Suprapubic skin (tissue), 4 donors: ENCODE data around the gene CDYL2. TPM values are rescaled to one million over a fixed set of nuclear protein-coding genes. Genes with fewer than 3 reads are reported as not detected.
"Not testable (repeated sequence)": the region's sequence is repeated elsewhere in the genome, so short reads cannot be mapped to it uniquely, and the experiment has no call there.

Experiments used
- DNase-seq, 2 donors: peaks; one replicate each; pipeline ENCODE4 v3.0.0-alpha.2; 2019; ENCODE audit warnings: low spot score in 2 of 2
- H3K27ac ChIP-seq: fragments of 200-600 bp; sonication (generic); one replicate; pipeline ENCODE4 v1.5.1; 2019
- H3K27me3 ChIP-seq: fragments of 200-600 bp; sonication (generic); one replicate; pipeline ENCODE4 v1.5.1; 2019
- H3K36me3 ChIP-seq: fragments of 200-600 bp; sonication (generic); one replicate; pipeline ENCODE4 v1.5.1; 2019
- H3K4me1 ChIP-seq: fragments of 200-600 bp; sonication (generic); one replicate; pipeline ENCODE4 v1.5.1; 2019
- H3K4me3 ChIP-seq: fragments of 200-600 bp; sonication (generic); one replicate; pipeline ENCODE4 v1.5.1; 2019; ENCODE audit warnings: mild to moderate bottlenecking
- H3K9me3 ChIP-seq: fragments of 200-600 bp; sonication (generic); one replicate; pipeline ENCODE4 v1.5.1; 2019
- EP300 ChIP-seq: sonication (generic); formaldehyde crosslinking; IDR thresholded peaks from one replicate; pipeline ENCODE4 v1.6.1; 2017; ENCODE audit warnings: antibody characterized with exemption
- POLR2A ChIP-seq, 2 donors: fragments of 450-650 bp; IDR thresholded peaks; one replicate each; pipeline ENCODE4 v1.6.1; 2017; ENCODE audit warnings: antibody characterized with exemption in 2 of 2, mild to moderate bottlenecking in 2 of 2, moderate library complexity in 2 of 2
- POLR2AphosphoS5 ChIP-seq, 3 donors: sonication (generic); formaldehyde crosslinking; IDR thresholded peaks; one replicate each; pipeline ENCODE4 v1.6.1; 2017; ENCODE audit warnings: antibody characterized with exemption in 3 of 3
- WGBS: methylation state at CpG from one replicate; pipeline ENCODE4 v1.1.5; 2018; 5-methylcytosine and 5-hydroxymethylcytosine counted together
- total RNA-seq, 4 donors: library from RNA; depleted of rRNA; stranded (reverse); fragments of >200 nt; gene quantifications; one replicate each; pipeline ENCODE4 v1.1.0, GENCODE V29; 2016
- TF ChIP-seq, protein P1 (sequence below), 2 donors: fragments of 200-600 bp in 1 of 2; fragments of 450-650 bp in 1 of 2; sonication (generic) in 1 of 2; IDR thresholded peaks; one replicate each; pipeline ENCODE4 v1.5.1; 2016 to 2019; ENCODE audit warnings: antibody characterized with exemption in 2 of 2, mild to moderate bottlenecking in 1 of 2, moderate library complexity in 1 of 2

The CDYL2 gene
- total RNA-seq, 4 donors from 2014 or later = 2.8 to 8.2 (median 3.9) TPM

DNA sequence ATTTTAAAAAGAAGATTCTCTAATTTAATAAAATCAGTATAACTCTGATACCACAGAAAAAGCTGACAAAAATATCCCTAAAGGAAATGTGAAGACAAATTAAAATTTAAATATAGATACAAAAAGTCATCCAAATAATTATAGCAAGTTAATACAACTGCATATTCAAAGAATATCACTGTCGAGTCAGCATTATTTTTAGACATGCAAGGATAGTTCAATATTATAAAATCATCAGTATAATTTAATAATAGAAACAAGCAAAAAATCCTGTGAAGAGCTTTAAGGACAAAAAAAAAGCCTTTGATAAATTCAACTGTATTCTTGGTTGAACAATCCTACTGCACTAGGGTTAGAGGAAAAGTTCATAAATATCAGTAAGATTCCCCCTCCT lies 21.0 kb upstream of the CDYL2 start:
- Histone ChIP-seq H3K4me3 (no peak overlapping the region), H3K27me3 (peaks cover 2% of the 10 kb centered on the region), H3K36me3 (no peaks in the 10 kb centered on the region), H3K9me3 (no peaks in the 10 kb centered on the region), H3K27ac (no peak overlapping the region), H3K4me1 (no peaks in the 10 kb centered on the region)
- 93% methylated on average over 1 of the region's 1 CpG for WGBS
- DNase-seq = no peak
- no peak for TF ChIP-seq POLR2AphosphoS5 (IDR thresholded peaks at IDR 0.05)
- no peak for TF ChIP-seq POLR2A (IDR thresholded peaks at IDR 0.05)
- no peak for TF ChIP-seq EP300
- TF ChIP-seq, protein P1, sequence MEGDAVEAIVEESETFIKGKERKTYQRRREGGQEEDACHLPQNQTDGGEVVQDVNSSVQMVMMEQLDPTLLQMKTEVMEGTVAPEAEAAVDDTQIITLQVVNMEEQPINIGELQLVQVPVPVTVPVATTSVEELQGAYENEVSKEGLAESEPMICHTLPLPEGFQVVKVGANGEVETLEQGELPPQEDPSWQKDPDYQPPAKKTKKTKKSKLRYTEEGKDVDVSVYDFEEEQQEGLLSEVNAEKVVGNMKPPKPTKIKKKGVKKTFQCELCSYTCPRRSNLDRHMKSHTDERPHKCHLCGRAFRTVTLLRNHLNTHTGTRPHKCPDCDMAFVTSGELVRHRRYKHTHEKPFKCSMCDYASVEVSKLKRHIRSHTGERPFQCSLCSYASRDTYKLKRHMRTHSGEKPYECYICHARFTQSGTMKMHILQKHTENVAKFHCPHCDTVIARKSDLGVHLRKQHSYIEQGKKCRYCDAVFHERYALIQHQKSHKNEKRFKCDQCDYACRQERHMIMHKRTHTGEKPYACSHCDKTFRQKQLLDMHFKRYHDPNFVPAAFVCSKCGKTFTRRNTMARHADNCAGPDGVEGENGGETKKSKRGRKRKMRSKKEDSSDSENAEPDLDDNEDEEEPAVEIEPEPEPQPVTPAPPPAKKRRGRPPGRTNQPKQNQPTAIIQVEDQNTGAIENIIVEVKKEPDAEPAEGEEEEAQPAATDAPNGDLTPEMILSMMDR (IDR thresholded peaks at IDR 0.05) = no peak

DNA sequence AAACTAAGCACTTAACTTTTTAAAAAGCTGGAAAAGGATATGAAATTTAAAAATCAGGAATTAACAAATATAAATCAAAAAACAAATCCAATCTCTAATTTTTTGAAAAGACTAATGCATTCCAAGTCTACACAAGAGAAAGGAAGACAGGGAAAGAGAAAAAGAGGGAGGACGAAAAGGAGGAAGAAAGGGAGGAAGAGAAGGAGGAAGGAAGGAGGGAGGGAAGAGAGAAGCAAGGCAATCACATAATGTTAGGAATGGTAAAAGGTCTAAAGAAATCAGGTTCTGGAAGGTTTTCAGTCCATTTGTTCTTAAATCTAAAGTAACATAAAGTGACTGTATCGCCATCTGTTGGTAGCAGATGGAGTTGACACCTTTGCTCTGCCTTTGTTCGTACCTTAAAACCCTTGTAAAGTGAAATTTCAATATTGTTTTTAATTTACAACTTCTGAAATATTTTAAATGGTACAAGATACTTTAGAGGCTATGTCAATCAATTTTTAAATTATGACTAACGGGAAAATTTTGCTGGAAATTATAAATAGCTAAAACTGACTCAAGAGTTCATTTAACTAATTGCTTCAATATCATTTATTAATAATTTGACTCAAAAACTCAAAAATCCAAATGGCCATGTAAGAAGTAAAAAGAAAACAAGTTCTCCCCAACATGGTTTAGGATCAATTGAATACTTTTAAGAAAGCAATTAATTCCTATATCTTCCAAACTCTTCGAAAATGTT lies 20.4 kb upstream of the CDYL2 start:
- 26% methylated on average over 5 of the region's 5 CpGs for WGBS
- no peak overlapping the region for H3K4me3 ChIP-seq
- H3K27ac ChIP-seq = no peak overlapping the region
- DNase-seq = no peak
- H3K4me1 ChIP-seq = no peaks in the 10 kb centered on the region
- no peaks in the 10 kb centered on the region for H3K36me3 ChIP-seq
- TF ChIP-seq POLR2A (IDR thresholded peaks at IDR 0.05) (no peak), POLR2AphosphoS5 (IDR thresholded peaks at IDR 0.05) (no peak), EP300 (no peak)
- TF ChIP-seq, protein P1 (IDR thresholded peaks at IDR 0.05) = peak; percentile 37 to 78
- peaks cover 2% of the 10 kb centered on the region for H3K27me3 ChIP-seq
- no peaks in the 10 kb centered on the region for H3K9me3 ChIP-seq

DNA sequence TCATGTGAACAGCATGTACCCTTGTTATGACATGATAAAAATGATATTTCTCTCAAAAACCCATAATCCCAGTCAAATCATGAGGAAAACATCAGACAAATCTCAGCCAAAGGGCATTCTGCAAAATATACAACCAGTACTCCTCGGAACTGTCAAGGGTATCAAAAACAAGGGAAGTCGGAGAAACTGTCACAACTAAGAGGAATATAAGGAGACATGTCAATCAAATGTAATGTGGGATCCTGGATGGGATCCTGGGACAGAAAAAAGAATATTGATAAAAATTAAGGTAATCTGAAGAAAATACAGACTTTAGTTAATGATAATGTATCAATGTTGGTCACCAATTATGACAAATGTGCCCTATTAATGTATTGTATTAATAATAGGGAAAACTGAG lies 15.6 kb upstream of the CDYL2 start:
- WGBS = 69% methylated on average over 2 of the region's 2 CpGs
- DNase-seq = no peak
- TF ChIP-seq, protein P1 (IDR thresholded peaks at IDR 0.05) = no peak
- no peak for TF ChIP-seq POLR2AphosphoS5 (IDR thresholded peaks at IDR 0.05)
- no peak for TF ChIP-seq POLR2A (IDR thresholded peaks at IDR 0.05)
- TF ChIP-seq EP300 = no peak

DNA sequence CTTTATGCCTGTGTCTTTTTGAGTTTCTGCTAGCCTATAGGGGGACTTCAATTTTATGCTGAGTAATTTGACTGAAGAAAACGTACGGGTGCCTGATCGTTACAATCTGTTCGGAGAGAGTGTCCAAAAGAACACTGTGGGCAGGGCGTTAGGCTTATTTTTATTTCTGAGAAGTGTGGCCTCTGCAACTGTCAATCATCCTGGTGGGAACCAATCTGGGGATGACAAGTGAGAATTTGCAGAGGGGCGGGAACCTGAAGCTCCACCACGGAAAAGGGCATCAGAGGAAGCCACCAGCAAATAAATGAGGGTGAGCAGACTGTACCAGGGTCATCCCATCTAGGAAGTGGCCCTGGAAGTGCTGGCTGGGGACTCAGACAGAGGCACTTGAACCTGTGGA lies 12.0 kb upstream of the CDYL2 start:
- Histone ChIP-seq H3K27me3 (peaks cover 7% of the 10 kb centered on the region), H3K4me1 (no peaks in the 10 kb centered on the region), H3K27ac (no peak overlapping the region), H3K36me3 (no peaks in the 10 kb centered on the region), H3K4me3 (no peak overlapping the region), H3K9me3 (no peaks in the 10 kb centered on the region)
- no peak for DNase-seq
- WGBS = 70% methylated on average over 7 of the region's 7 CpGs
- TF ChIP-seq POLR2AphosphoS5 (IDR thresholded peaks at IDR 0.05) (no peak), POLR2A (IDR thresholded peaks at IDR 0.05) (no peak), EP300 (no peak)
- TF ChIP-seq, protein P1 (IDR thresholded peaks at IDR 0.05) = no peak

More for the DNA sequence above, 15.6 kb upstream of the CDYL2 start:
- peaks cover 7% of the 10 kb centered on the region for H3K27me3 ChIP-seq
- H3K4me3 ChIP-seq = no peak overlapping the region
- H3K4me1 ChIP-seq = no peaks in the 10 kb centered on the region
- no peak overlapping the region for H3K27ac ChIP-seq
- no peaks in the 10 kb centered on the region for H3K36me3 ChIP-seq
- no peaks in the 10 kb centered on the region for H3K9me3 ChIP-seq

DNA sequence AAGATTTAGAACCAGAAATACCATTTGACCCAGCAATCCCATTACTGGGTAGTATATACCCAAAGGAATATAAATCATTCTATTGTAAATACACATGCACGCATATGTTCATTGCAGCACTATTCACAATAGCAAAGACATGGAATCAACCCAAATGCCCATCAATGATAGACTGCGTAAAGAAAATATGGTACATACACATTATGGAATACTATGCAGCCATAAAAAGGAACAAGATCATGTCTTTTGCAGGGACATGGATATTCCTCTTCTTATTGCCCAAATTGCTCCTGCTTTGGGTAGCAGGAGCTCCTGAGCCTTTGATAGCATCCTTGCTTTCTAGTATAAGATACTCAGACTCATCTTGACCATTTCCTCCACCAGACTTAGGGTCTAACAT lies 10.9 kb upstream of the CDYL2 start:
- not testable (repeated sequence) for DNase-seq, H3K9me3 ChIP-seq, H3K4me1 ChIP-seq, H3K36me3 ChIP-seq, H3K4me3 ChIP-seq, H3K27me3 ChIP-seq, H3K27ac ChIP-seq
- 84% methylated on average over 2 of the region's 2 CpGs for WGBS

GRCh38 chr16:80812593-80812992 lies 8.2 kb upstream of the CDYL2 start:
- no peaks in the 10 kb centered on the region for H3K9me3 ChIP-seq
- H3K4me3 ChIP-seq = no peak overlapping the region
- H3K36me3 ChIP-seq = no peaks in the 10 kb centered on the region
- H3K27ac ChIP-seq = no peak overlapping the region
- H3K4me1 ChIP-seq = no peaks in the 10 kb centered on the region
- TF ChIP-seq POLR2AphosphoS5 (IDR thresholded peaks at IDR 0.05) = no peak
- no peak for TF ChIP-seq EP300
- TF ChIP-seq, protein P1 (IDR thresholded peaks at IDR 0.05) = no peak
- TF ChIP-seq POLR2A (IDR thresholded peaks at IDR 0.05) = no peak
- H3K27me3 ChIP-seq = no peaks in the 10 kb centered on the region
- no peak for DNase-seq
